ENCODE results near the gene CENPV.

The CENPV gene

DNA sequence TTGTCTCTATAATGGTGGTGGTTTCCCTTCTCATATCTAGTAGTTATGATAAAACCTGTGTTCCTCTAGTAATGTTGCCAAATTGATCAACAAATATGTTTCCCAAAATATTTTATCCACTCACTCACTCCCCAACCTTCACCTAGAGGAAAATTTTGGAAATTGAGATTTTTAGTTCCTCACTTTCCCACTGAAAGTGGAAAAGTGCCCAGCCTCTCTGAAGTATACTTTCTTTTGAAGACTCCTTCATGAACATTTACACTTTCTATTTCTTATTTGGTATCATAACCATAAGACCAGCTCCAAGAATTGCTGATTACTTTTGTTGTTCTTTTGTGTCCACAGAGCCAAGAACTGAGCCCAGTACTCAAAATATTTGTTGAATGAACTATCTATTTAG lies 5.1 kb upstream of the CENPV start:
- H3K9me3 ChIP-seq (ENCODE audit: control insufficient read depth in 2 of 2, low read length in 2 of 2), result no peaks in the 10 kb centered on the region
- peaks cover 3% of the 10 kb centered on the region for H3K4me1 ChIP-seq (ENCODE audit: control insufficient read depth, insufficient read depth, low read length)
- H3K36me3 ChIP-seq (ENCODE audit: control insufficient read depth in 2 of 2, insufficient read depth in 2 of 2, low read length in 2 of 2), result no peaks in the 10 kb centered on the region
- H3K9ac ChIP-seq (ENCODE audit: low read length in 2 of 2), result no peak overlapping the region
- H3K27me3 ChIP-seq (ENCODE audit: control insufficient read depth in 1 of 2, insufficient read depth in 2 of 2, low read length in 2 of 2), result peaks cover 0 to 3% of the 10 kb centered on the region in 2 donors
- H3K4me3 ChIP-seq (ENCODE audit: low read length in 2 of 2), result no peak overlapping the region
- no peak overlapping the region for H3K27ac ChIP-seq (ENCODE audit: low read length)

DNA sequence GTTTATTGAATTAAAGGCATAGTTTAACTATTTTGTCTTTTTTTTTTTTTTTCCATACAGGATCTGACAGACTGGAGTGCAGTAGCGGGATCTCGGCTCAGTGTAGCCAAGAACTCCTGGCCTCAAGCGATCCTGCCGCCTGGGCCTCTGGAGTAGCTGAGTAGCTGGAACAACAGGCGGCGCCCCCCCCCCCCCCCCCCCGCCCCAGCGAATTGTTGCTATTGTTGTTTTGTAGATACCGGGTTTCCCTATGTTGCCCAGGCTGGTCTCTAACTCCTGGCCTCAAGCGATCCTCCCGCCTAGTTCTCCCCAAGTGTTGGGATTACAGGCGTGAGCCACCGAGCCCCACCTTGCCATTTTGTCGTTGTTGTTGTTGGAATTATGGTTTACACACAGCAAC lies 1.3 kb upstream of the CENPV start:
- Histone ChIP-seq H3K9ac (ENCODE audit: low read length in 2 of 2) (no peak overlapping the region), H3K4me1 (ENCODE audit: control insufficient read depth, insufficient read depth, low read length) (peaks cover 10% of the 10 kb centered on the region), H3K27me3 (ENCODE audit: control insufficient read depth in 1 of 2, insufficient read depth in 2 of 2, low read length in 2 of 2) (peaks cover 3 to 10% of the 10 kb centered on the region in 2 donors), H3K27ac (ENCODE audit: low read length) (no peak overlapping the region), H3K36me3 (ENCODE audit: control insufficient read depth in 2 of 2, insufficient read depth in 2 of 2, low read length in 2 of 2) (no peaks in the 10 kb centered on the region), H3K9me3 (ENCODE audit: control insufficient read depth in 2 of 2, low read length in 2 of 2) (no peaks in the 10 kb centered on the region), H3K4me3 (ENCODE audit: low read length in 2 of 2) (no peak overlapping the region)

DNA sequence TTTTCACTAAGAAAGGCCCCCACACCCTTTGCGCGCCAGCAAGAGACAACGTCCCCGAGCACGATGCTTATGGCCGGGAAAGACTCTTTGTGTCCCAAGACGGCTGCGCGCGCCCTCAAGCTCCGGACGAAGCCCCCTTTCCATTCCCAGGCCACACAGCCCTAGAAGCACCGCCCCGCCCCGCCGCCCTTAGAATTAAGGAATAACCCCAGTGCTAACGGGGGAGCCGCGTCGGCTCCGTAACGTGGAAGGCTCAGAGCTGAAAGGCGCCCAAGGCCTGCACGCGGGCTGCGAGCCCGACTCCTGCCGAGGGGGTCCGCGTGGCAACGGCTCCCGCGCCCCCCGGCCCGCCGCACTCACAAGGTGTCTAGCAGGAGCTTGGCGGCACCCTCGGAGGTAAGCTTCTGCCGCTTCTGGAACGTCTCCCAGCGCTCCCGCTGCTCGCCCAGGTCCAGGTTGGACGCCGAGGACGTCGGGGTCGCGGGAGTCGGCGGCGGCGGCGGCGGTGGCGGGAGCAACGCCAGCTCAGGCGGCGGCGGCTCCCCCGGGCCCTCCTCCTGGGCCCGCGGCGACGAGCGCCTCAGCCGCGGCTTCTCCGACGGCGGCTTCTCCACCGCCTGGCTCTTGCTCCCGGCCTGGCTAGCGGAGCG lies 477 bp downstream of the CENPV start:
- Histone ChIP-seq H3K9me3 (ENCODE audit: control insufficient read depth in 2 of 2, low read length in 2 of 2) (no peaks in the 10 kb centered on the region), H3K27ac (ENCODE audit: low read length) (no peak overlapping the region), H3K4me3 (ENCODE audit: low read length in 2 of 2) (peak overlapping the region; percentile 52 to 78), H3K9ac (ENCODE audit: low read length in 2 of 2) (peak overlapping the region; percentile 42 to 58), H3K4me1 (ENCODE audit: control insufficient read depth, insufficient read depth, low read length) (peaks cover 10% of the 10 kb centered on the region), H3K36me3 (ENCODE audit: control insufficient read depth in 2 of 2, insufficient read depth in 2 of 2, low read length in 2 of 2) (peaks cover 0 to 6% of the 10 kb centered on the region in 2 donors), H3K27me3 (ENCODE audit: control insufficient read depth in 1 of 2, insufficient read depth in 2 of 2, low read length in 2 of 2) (peaks cover 3 to 10% of the 10 kb centered on the region in 2 donors)

DNA sequence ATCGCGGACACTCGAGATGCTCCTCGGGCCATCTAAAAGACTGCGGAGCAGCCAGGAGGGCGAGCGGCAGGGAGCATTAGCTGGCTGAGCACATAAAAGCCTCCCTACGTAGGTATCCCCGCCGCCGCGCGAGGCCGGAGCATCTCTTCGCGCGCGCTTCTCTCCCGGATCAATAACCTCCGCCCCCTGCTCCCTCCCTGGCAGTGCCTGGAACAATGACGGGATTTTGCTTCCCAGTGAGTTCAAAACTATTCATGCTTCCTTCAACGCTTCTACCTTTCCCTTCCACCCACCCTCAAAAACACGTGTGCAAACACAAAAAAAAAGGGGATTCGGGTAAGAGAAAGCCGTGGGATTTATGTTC lies 984 bp downstream of the CENPV start:
- peaks cover 0 to 6% of the 10 kb centered on the region in 2 donors for H3K36me3 ChIP-seq (ENCODE audit: control insufficient read depth in 2 of 2, insufficient read depth in 2 of 2, low read length in 2 of 2)
- H3K27ac ChIP-seq (ENCODE audit: low read length), result no peak overlapping the region
- no peaks in the 10 kb centered on the region for H3K9me3 ChIP-seq (ENCODE audit: control insufficient read depth in 2 of 2, low read length in 2 of 2)
- H3K9ac ChIP-seq (ENCODE audit: low read length in 2 of 2), result peak overlapping the region; percentile 42 to 58
- H3K4me1 ChIP-seq (ENCODE audit: control insufficient read depth, insufficient read depth, low read length), result peaks cover 10% of the 10 kb centered on the region
- peaks cover 3 to 10% of the 10 kb centered on the region in 2 donors for H3K27me3 ChIP-seq (ENCODE audit: control insufficient read depth in 1 of 2, insufficient read depth in 2 of 2, low read length in 2 of 2)
- peak overlapping the region; percentile 52 to 78 for H3K4me3 ChIP-seq (ENCODE audit: low read length in 2 of 2)

DNA sequence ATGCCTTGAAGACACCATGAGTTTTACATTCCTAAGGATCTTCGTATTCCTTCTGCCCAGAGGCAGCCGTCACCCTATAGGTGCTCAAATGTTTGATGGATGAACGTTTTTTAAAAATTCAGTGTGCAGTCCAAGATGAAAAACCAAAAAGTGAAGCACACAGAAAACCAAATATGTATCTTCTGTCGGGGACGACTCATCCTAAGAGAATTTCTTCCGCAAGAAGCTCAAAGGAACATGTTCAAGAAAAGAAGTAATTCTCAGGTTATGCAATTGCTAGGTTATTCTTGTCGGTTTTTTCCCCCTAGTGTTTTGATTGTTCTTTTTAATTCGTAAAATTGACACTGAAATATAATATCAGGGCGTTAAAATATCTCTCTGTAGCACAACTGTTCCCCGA lies 1.4 kb downstream of the CENPV start:
- H3K27ac ChIP-seq (ENCODE audit: low read length), result no peak overlapping the region
- H3K9me3 ChIP-seq (ENCODE audit: control insufficient read depth in 2 of 2, low read length in 2 of 2), result no peaks in the 10 kb centered on the region
- peak overlapping the region in 1 of 2 donors; percentile 58 for H3K9ac ChIP-seq (ENCODE audit: low read length in 2 of 2)
- H3K36me3 ChIP-seq (ENCODE audit: control insufficient read depth in 2 of 2, insufficient read depth in 2 of 2, low read length in 2 of 2), result peaks cover 0 to 6% of the 10 kb centered on the region in 2 donors
- peaks cover 3 to 10% of the 10 kb centered on the region in 2 donors for H3K27me3 ChIP-seq (ENCODE audit: control insufficient read depth in 1 of 2, insufficient read depth in 2 of 2, low read length in 2 of 2)
- H3K4me3 ChIP-seq (ENCODE audit: low read length in 2 of 2), result peak overlapping the region; percentile 52 to 78
- peaks cover 10% of the 10 kb centered on the region for H3K4me1 ChIP-seq (ENCODE audit: control insufficient read depth, insufficient read depth, low read length)

DNA sequence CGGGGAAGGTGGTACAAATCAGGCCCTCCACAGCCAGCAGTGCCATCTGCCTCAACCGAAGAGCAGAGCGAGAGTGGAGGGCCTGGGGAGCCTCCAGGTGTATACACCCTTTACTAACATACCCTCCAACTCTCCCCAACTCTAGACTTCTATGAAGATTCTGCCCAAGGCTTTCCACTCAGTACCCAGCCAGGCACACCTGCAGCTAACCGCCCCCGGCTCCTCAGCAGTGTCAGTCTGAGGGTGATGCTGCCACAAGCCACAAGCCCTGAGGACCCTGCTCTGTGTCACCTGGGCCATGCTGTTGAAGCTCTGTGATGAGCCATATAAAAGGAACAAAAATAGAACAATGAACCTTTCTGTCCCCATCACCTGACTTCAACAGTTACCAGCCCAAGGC lies 3.8 kb downstream of the CENPV start:
- Histone ChIP-seq H3K9ac (ENCODE audit: low read length in 2 of 2) (no peak overlapping the region), H3K27ac (ENCODE audit: low read length) (no peak overlapping the region), H3K27me3 (ENCODE audit: control insufficient read depth in 1 of 2, insufficient read depth in 2 of 2, low read length in 2 of 2) (peaks cover 0 to 10% of the 10 kb centered on the region in 2 donors), H3K36me3 (ENCODE audit: control insufficient read depth in 2 of 2, insufficient read depth in 2 of 2, low read length in 2 of 2) (peaks cover 0 to 6% of the 10 kb centered on the region in 2 donors), H3K9me3 (ENCODE audit: control insufficient read depth in 2 of 2, low read length in 2 of 2) (no peaks in the 10 kb centered on the region), H3K4me1 (ENCODE audit: control insufficient read depth, insufficient read depth, low read length) (peaks cover 10% of the 10 kb centered on the region), H3K4me3 (ENCODE audit: low read length in 2 of 2) (no peak overlapping the region)

DNA sequence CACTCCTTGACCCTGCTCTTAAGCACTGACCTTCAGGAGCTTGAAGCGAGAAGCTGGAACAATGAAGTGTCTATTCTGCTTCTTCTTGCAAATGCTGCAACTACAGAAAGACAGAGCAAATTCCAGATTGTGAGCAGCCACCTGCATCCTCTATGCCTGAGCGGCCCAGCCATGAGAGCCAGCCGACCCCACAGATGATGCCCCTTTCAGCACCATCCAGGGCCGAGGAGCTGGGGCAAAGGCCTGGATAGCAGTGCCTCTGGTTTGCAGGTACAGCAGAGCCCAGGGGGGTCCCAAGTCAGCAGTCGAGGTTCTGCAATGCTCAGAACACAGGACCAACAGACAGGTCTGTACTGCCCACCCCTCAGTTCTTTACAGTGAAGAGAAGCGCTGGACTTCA lies 4.7 kb downstream of the CENPV start:
- H3K36me3 ChIP-seq (ENCODE audit: control insufficient read depth in 2 of 2, insufficient read depth in 2 of 2, low read length in 2 of 2), result peaks cover 1 to 8% of the 10 kb centered on the region in 2 donors
- H3K4me3 ChIP-seq (ENCODE audit: low read length in 2 of 2), result no peak overlapping the region
- H3K9ac ChIP-seq (ENCODE audit: low read length in 2 of 2), result no peak overlapping the region
- no peak overlapping the region for H3K27ac ChIP-seq (ENCODE audit: low read length)
- H3K27me3 ChIP-seq (ENCODE audit: control insufficient read depth in 1 of 2, insufficient read depth in 2 of 2, low read length in 2 of 2), result peaks cover 0 to 10% of the 10 kb centered on the region in 2 donors
- H3K9me3 ChIP-seq (ENCODE audit: control insufficient read depth in 2 of 2, low read length in 2 of 2), result no peaks in the 10 kb centered on the region
- H3K4me1 ChIP-seq (ENCODE audit: control insufficient read depth, insufficient read depth, low read length), result peaks cover 9% of the 10 kb centered on the region

DNA sequence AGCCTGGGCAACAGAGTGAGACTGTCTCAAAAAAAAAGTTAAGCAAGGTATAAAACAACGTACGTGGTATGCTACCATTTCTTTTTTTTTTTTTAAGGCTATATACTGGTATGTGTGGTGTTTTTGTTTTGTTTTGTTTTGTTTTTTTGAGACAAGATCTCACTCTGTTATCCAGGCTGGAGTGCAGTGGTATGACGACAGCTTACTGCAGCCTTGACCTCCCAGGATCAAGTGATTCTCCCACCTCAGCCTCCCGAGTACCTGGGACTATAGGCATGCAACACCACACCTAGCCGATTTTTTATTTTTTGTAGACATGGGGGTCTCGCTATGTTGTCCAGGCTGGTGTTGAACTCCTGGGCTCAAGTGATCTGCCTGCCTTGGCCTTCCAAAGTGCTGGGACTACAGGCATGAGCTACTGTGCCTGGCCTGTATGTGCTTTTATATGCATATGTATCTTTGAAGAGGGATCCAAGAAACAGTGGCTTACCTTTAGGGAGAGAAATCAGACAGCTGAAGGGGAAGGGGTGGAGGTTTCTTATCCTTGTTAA lies 6.5 kb downstream of the CENPV start:
- Histone ChIP-seq H3K9me3 (ENCODE audit: control insufficient read depth in 2 of 2, low read length in 2 of 2) (no peaks in the 10 kb centered on the region), H3K4me1 (ENCODE audit: control insufficient read depth, insufficient read depth, low read length) (no peaks in the 10 kb centered on the region), H3K27ac (ENCODE audit: low read length) (no peak overlapping the region), H3K27me3 (ENCODE audit: control insufficient read depth in 1 of 2, insufficient read depth in 2 of 2, low read length in 2 of 2) (no peaks in the 10 kb centered on the region), H3K36me3 (ENCODE audit: control insufficient read depth in 2 of 2, insufficient read depth in 2 of 2, low read length in 2 of 2) (peaks cover 9 to 14% of the 10 kb centered on the region in 2 donors), H3K9ac (ENCODE audit: low read length in 2 of 2) (no peak overlapping the region), H3K4me3 (ENCODE audit: low read length in 2 of 2) (no peak overlapping the region)

DNA sequence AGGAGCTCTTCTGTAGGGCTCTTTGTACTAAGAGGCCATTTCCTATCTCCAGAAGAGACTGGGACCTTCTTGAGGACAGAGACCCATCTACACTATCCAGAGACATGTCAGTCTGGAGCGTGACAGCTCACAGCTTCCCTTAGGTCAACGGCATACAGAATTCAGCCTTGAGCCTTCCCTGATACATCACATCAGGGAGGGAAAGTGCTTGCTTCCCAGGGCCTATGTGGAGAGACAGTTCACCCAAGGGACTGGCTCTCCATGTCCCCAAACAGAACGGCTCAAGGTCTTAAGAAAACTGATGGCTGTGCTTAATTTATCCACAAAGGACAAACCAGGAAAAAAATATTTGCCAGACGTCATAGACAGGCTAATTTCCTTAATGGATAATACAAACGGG lies 7.7 kb downstream of the CENPV start:
- no peak overlapping the region for H3K9ac ChIP-seq (ENCODE audit: low read length in 2 of 2)
- H3K4me3 ChIP-seq (ENCODE audit: low read length in 2 of 2), result no peak overlapping the region
- H3K27ac ChIP-seq (ENCODE audit: low read length), result no peak overlapping the region
- H3K9me3 ChIP-seq (ENCODE audit: control insufficient read depth in 2 of 2, low read length in 2 of 2), result no peaks in the 10 kb centered on the region
- peaks cover 9 to 14% of the 10 kb centered on the region in 2 donors for H3K36me3 ChIP-seq (ENCODE audit: control insufficient read depth in 2 of 2, insufficient read depth in 2 of 2, low read length in 2 of 2)
- no peaks in the 10 kb centered on the region for H3K27me3 ChIP-seq (ENCODE audit: control insufficient read depth in 1 of 2, insufficient read depth in 2 of 2, low read length in 2 of 2)
- no peaks in the 10 kb centered on the region for H3K4me1 ChIP-seq (ENCODE audit: control insufficient read depth, insufficient read depth, low read length)

DNA sequence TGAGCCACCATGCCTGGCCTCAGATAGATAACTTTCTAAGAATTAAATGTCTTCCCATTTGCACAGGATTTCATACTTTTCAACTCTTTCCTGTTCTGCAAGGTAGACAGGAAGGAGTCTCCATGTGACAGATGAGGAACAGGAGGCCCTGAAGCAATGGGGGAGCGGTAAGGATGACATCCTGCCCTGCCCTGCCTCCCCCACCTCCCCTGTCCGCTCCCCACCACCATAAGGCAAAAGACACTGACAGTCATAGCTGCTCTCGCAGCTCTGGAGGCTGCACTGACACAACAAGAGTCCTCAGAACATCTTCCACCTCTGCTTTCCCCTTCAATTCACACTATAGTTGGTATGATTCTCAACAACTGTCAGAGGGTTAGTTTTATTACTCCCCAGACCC lies 9.7 kb downstream of the CENPV start:
- H3K9ac ChIP-seq (ENCODE audit: low read length in 2 of 2), result no peak overlapping the region
- H3K36me3 ChIP-seq (ENCODE audit: control insufficient read depth in 2 of 2, insufficient read depth in 2 of 2, low read length in 2 of 2), result peaks cover 9 to 11% of the 10 kb centered on the region in 2 donors
- H3K4me3 ChIP-seq (ENCODE audit: low read length in 2 of 2), result no peak overlapping the region
- no peaks in the 10 kb centered on the region for H3K27me3 ChIP-seq (ENCODE audit: control insufficient read depth in 1 of 2, insufficient read depth in 2 of 2, low read length in 2 of 2)
- H3K9me3 ChIP-seq (ENCODE audit: control insufficient read depth in 2 of 2, low read length in 2 of 2), result no peaks in the 10 kb centered on the region
- H3K4me1 ChIP-seq (ENCODE audit: control insufficient read depth, insufficient read depth, low read length), result no peaks in the 10 kb centered on the region
- H3K27ac ChIP-seq (ENCODE audit: low read length), result no peak overlapping the region

DNA sequence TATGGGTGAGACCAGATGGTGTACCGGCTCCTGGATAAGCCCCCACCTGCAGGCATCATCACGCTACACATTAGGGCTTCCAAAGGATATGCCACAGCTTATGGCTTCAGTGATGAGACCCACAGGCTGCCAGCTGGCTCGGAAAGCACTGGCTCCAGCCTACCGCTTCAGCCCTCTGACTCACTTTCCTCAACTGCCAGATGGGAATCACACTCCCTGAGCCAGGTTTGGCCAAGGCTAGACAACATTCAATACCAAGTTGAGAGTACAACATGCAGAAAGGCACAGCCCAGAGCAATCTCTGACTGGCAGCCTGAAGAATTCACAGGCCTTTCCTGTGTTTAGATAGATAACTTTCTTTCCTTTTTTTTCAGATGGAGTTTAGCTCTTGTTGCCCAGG lies 10.3 kb downstream of the CENPV start:
- no peak overlapping the region for H3K9ac ChIP-seq (ENCODE audit: low read length in 2 of 2)
- H3K36me3 ChIP-seq (ENCODE audit: control insufficient read depth in 2 of 2, insufficient read depth in 2 of 2, low read length in 2 of 2), result peaks cover 8 to 9% of the 10 kb centered on the region in 2 donors
- no peak overlapping the region for H3K4me3 ChIP-seq (ENCODE audit: low read length in 2 of 2)
- H3K27me3 ChIP-seq (ENCODE audit: control insufficient read depth in 1 of 2, insufficient read depth in 2 of 2, low read length in 2 of 2), result no peaks in the 10 kb centered on the region
- no peaks in the 10 kb centered on the region for H3K4me1 ChIP-seq (ENCODE audit: control insufficient read depth, insufficient read depth, low read length)
- H3K27ac ChIP-seq (ENCODE audit: low read length), result no peak overlapping the region
- H3K9me3 ChIP-seq (ENCODE audit: control insufficient read depth in 2 of 2, low read length in 2 of 2), result no peaks in the 10 kb centered on the region

All from stomach smooth muscle (tissue), 2 donors.